ENCODE measurements around the gene C2orf80.

The C2orf80 gene

GRCh38 chr2:208192611-208193236 lies 2.9 kb upstream of the C2orf80 start:
- H3K36me3 ChIP-seq (ENCODE audit: control insufficient read depth, low read length), result no peaks in the 10 kb centered on the region
- no peak overlapping the region for H3K27ac ChIP-seq (ENCODE audit: low read depth, low read length)
- H4K20me1 ChIP-seq (ENCODE audit: control insufficient read depth, insufficient read depth, low read depth, low read length), result no peaks in the 10 kb centered on the region
- no peaks in the 10 kb centered on the region for H3K27me3 ChIP-seq (ENCODE audit: control insufficient read depth, low read length)
- TF ChIP-seq CTCF (IDR thresholded peaks at IDR 0.05; ENCODE audit: low read depth, low read length, poor library complexity, severe bottlenecking), result no peak
- TF ChIP-seq EZH2phosphoT487 (IDR thresholded peaks at IDR 0.05; ENCODE audit: borderline replicate concordance, low read length), result no peak
- H3K4me3 ChIP-seq (ENCODE audit: low read length), result no peak overlapping the region
- no peaks in the 10 kb centered on the region for H3K9me3 ChIP-seq (ENCODE audit: control insufficient read depth, insufficient read depth, low read length)
- no peaks in the 10 kb centered on the region for H3F3A ChIP-seq (ENCODE audit: control insufficient read depth, insufficient read depth)
- H3K79me2 ChIP-seq (ENCODE audit: control insufficient read depth, low read length), result no peaks in the 10 kb centered on the region
- H3K9me2 ChIP-seq (replicated peaks; ENCODE audit: control insufficient read depth, low read length), result no peaks in the 10 kb centered on the region
- H3K4me1 ChIP-seq (ENCODE audit: control insufficient read depth, low read length), result no peaks in the 10 kb centered on the region
- no peak overlapping the region for H3K4me2 ChIP-seq (ENCODE audit: low read length)

- H3K4me2 ChIP-seq (ENCODE audit: low read length), result no peak overlapping the region
- no peak overlapping the region for H3K4me3 ChIP-seq (ENCODE audit: low read length)
- H3K36me3 ChIP-seq (ENCODE audit: control insufficient read depth, low read length), result no peaks in the 10 kb centered on the region
- no peak for TF ChIP-seq EZH2phosphoT487 (IDR thresholded peaks at IDR 0.05; ENCODE audit: borderline replicate concordance, low read length)
- TF ChIP-seq CTCF (IDR thresholded peaks at IDR 0.05; ENCODE audit: low read depth, low read length, poor library complexity, severe bottlenecking), result no peak
- H3K4me1 ChIP-seq (ENCODE audit: control insufficient read depth, low read length), result no peaks in the 10 kb centered on the region
- H3F3A ChIP-seq (ENCODE audit: control insufficient read depth, insufficient read depth), result no peaks in the 10 kb centered on the region
- no peaks in the 10 kb centered on the region for H4K20me1 ChIP-seq (ENCODE audit: control insufficient read depth, insufficient read depth, low read depth, low read length)
- H3K27ac ChIP-seq (ENCODE audit: low read depth, low read length), result no peak overlapping the region
- peaks cover 9% of the 10 kb centered on the region; the same call in 1 of the 2 replicates for H3K27me3 ChIP-seq (ENCODE audit: control insufficient read depth, low read length)
- no peaks in the 10 kb centered on the region for H3K9me2 ChIP-seq (replicated peaks; ENCODE audit: control insufficient read depth, low read length)
- H3K9me3 ChIP-seq (ENCODE audit: control insufficient read depth, insufficient read depth, low read length), result no peaks in the 10 kb centered on the region
- H3K79me2 ChIP-seq (ENCODE audit: control insufficient read depth, low read length), result no peaks in the 10 kb centered on the region
Measured at GRCh38 chr2:208189069-208189809, 591 bp downstream of the C2orf80 start.

- no peaks in the 10 kb centered on the region for H3K36me3 ChIP-seq (ENCODE audit: control insufficient read depth, low read length)
- TF ChIP-seq CTCF (IDR thresholded peaks at IDR 0.05; ENCODE audit: low read depth, low read length, poor library complexity, severe bottlenecking), result no peak
- no peak for TF ChIP-seq EZH2phosphoT487 (IDR thresholded peaks at IDR 0.05; ENCODE audit: borderline replicate concordance, low read length)
- no peaks in the 10 kb centered on the region for H3K79me2 ChIP-seq (ENCODE audit: control insufficient read depth, low read length)
- no peaks in the 10 kb centered on the region for H4K20me1 ChIP-seq (ENCODE audit: control insufficient read depth, insufficient read depth, low read depth, low read length)
- H3F3A ChIP-seq (ENCODE audit: control insufficient read depth, insufficient read depth), result no peaks in the 10 kb centered on the region
- H3K9me3 ChIP-seq (ENCODE audit: control insufficient read depth, insufficient read depth, low read length), result no peaks in the 10 kb centered on the region
- no peak overlapping the region for H3K27ac ChIP-seq (ENCODE audit: low read depth, low read length)
- H3K4me1 ChIP-seq (ENCODE audit: control insufficient read depth, low read length), result no peaks in the 10 kb centered on the region
- peaks cover 23% of the 10 kb centered on the region for H3K27me3 ChIP-seq (ENCODE audit: control insufficient read depth, low read length)
- H3K4me2 ChIP-seq (ENCODE audit: low read length), result no peak overlapping the region
- no peaks in the 10 kb centered on the region for H3K9me2 ChIP-seq (replicated peaks; ENCODE audit: control insufficient read depth, low read length)
- H3K4me3 ChIP-seq (ENCODE audit: low read length), result no peak overlapping the region
Measured at GRCh38 chr2:208186893-208187292, 2.9 kb downstream of the C2orf80 start.
